Endothelial cell of umbilical vein (primary cell): ENCODE data around the gene AP3S2. TPM values are rescaled to one million over a fixed set of nuclear protein-coding genes. Genes with fewer than 3 reads are reported as not detected.
"Not testable (repeated sequence)": the region's sequence is repeated elsewhere in the genome, so short reads cannot be mapped to it uniquely, and the experiment has no call there.

Source experiments
- BruUV-seq: library from RNA; stranded (reverse); fragments of 400-500 nt; replicated peaks from 2 replicates; lab custom pipeline; 2021; lab: Mats Ljungman, UMichigan
- CTCF ChIA-PET: fragments of 300-600, 350-600 bp; sonication (Branson Sonifier 250); formaldehyde crosslinking; loops from one replicate; lab custom pipeline; 2021; ENCODE audit warnings: antibody characterized with exemption, inconsistent platforms; lab: Charles Lee
- POLR2A ChIA-PET: fragments of 300-600, 350-600 bp; sonication (Branson Sonifier 250); formaldehyde crosslinking; loops from one replicate; lab custom pipeline; 2021; ENCODE audit warnings: antibody characterized with exemption, inconsistent platforms; lab: Charles Lee
- DNase-seq: peaks from one replicate; pipeline ENCODE4 v3.0.0-alpha.2; 2011; ENCODE audit warnings: low read depth, low spot score
- FAIRE-seq: peaks from 2 replicates; lab custom pipeline; 2011; peaks lifted over from hg19 to GRCh38; lab: Jason Lieb, UNC
- H2AFZ ChIP-seq: 2 replicates; pipeline ENCODE4 v1.6.0; 2012; ENCODE audit warnings: low read depth, low read length, control low read depth, inconsistent platforms
- H3K27ac ChIP-seq: 2 replicates; pipeline ENCODE4 v1.5.1; 2011; ENCODE audit warnings: low read depth, mild to moderate bottlenecking, control low read depth, low read length, moderate library complexity; ENCODE audit not compliant: insufficient read depth
- H3K27me3 ChIP-seq, 2 experiments: 2 replicates each; pipeline versions ENCODE4 v1.6.0 to v1.6.1; 2011; ENCODE audit warnings: low read length in 2 of 2, mixed read lengths in 1 of 2; ENCODE audit not compliant: control insufficient read depth in 2 of 2, insufficient read depth in 2 of 2
- H3K36me3 ChIP-seq, 2 experiments: 2 replicates in 1 of 2; 3 replicates in 1 of 2; pipeline ENCODE4 v1.5.1; 2011; ENCODE audit warnings: low read length in 2 of 2, mild to moderate bottlenecking in 1 of 2, moderate library complexity in 1 of 2; ENCODE audit not compliant: control insufficient read depth in 2 of 2, insufficient read depth in 2 of 2; ENCODE audit errors: extremely low read depth in 1 of 2
- H3K4me1 ChIP-seq: 3 replicates; pipeline ENCODE4 v1.5.1; 2011; ENCODE audit warnings: mild to moderate bottlenecking, low read length; ENCODE audit not compliant: control insufficient read depth, insufficient read depth; ENCODE audit errors: extremely low read depth
- H3K4me2 ChIP-seq: 2 replicates; pipeline ENCODE4 v1.6.1; 2011; ENCODE audit warnings: low read length, control low read depth, mixed read lengths; ENCODE audit not compliant: insufficient read depth
- H3K4me3 ChIP-seq, 3 experiments: fragments of 200-600 bp in 1 of 3; sonication (generic), shearing (Covaris generic) in 1 of 3; replicated peaks in 1 of 3; 2 replicates each; pipeline ENCODE4 v1.5.1; 2011 to 2016; ENCODE audit warnings: control low read depth in 3 of 3, low read length in 3 of 3, mild to moderate bottlenecking in 2 of 3, inconsistent platforms in 1 of 3, low read depth in 1 of 3, moderate library complexity in 1 of 3; ENCODE audit not compliant: insufficient read depth in 1 of 3
- H3K79me2 ChIP-seq: 2 replicates; pipeline ENCODE4 v1.6.0; 2012; ENCODE audit warnings: low read length, inconsistent platforms; ENCODE audit not compliant: control insufficient read depth, insufficient read depth
- H3K9ac ChIP-seq: replicated peaks from 2 replicates; pipeline ENCODE3; 2011; ENCODE audit warnings: low read length, control low read depth; ENCODE audit not compliant: insufficient read depth; ENCODE audit errors: extremely low read depth
- H3K9me1 ChIP-seq: replicated peaks from 3 replicates; pipeline ENCODE4 v1.6.0; 2011; ENCODE audit warnings: mild to moderate bottlenecking, low read length; ENCODE audit not compliant: control insufficient read depth, insufficient read depth; ENCODE audit errors: extremely low read depth
- H3K9me3 ChIP-seq: replicated peaks from 2 replicates; pipeline ENCODE4 v1.5.1; 2012; ENCODE audit warnings: low read length, inconsistent platforms; ENCODE audit not compliant: control insufficient read depth, insufficient read depth
- H4K20me1 ChIP-seq: replicated peaks from 2 replicates; pipeline ENCODE3; 2011; ENCODE audit warnings: mild to moderate bottlenecking, low read length; ENCODE audit not compliant: control insufficient read depth, insufficient read depth; ENCODE audit errors: extremely low read depth
- FOS ChIP-seq: IDR thresholded peaks from 2 replicates; pipeline ENCODE4 v1.6.1; 2011; ENCODE audit warnings: mild to moderate bottlenecking, low read length, moderate library complexity, borderline replicate concordance; ENCODE audit not compliant: insufficient read depth
- GATA2 ChIP-seq: IDR thresholded peaks from 2 replicates; pipeline ENCODE4 v1.7.0; 2011; ENCODE audit warnings: low read depth, mild to moderate bottlenecking, moderate library complexity, mixed read lengths, low read length; ENCODE audit not compliant: insufficient read length, insufficient read depth
- POLR2A ChIP-seq: IDR thresholded peaks from 2 replicates; pipeline ENCODE4 v1.6.1; 2012; ENCODE audit warnings: low read depth, mild to moderate bottlenecking, control low read depth, low read length
- POLR2AphosphoS5 ChIP-seq: IDR thresholded peaks from 2 replicates; pipeline ENCODE4 v1.6.1; 2012; ENCODE audit warnings: low read depth, mild to moderate bottlenecking, control low read depth, low read length, moderate library complexity; ENCODE audit not compliant: insufficient read depth
- dilution Hi-C: fragments of 300-500 bp; cut with MboI; formaldehyde crosslinking; loops from one replicate; pipeline ENCODE4 v1.15.0; 2019; ENCODE audit warnings: low sequenced_read_pairs; ENCODE audit not compliant: extremely low pct_ligation_motif_present
- intact Hi-C: fragments of 100-400 bp; cut with micrococcal nuclease; formaldehyde crosslinking; loops from one replicate; pipeline ENCODE4 v1.10.0; 2022
- polyA plus RNA-seq, 4 experiments: library from polyadenylated mRNA; depleted of rRNA in 3 of 4; stranded (reverse) in 3 of 4; unstranded in 1 of 4; fragments of >200 nt; gene quantifications; 2 replicates each; pipeline versions ENCODE4 v1.2.1 to v1.2.3, GENCODE V29; 2011 to 2012; ENCODE audit warnings: missing spikeins in 1 of 4
- total RNA-seq: library from RNA; stranded (reverse); gene quantifications from 2 replicates; pipeline ENCODE4 v1.2.3, GENCODE V29; 2021

AP3S2 gene
- total and polyA plus RNA-seq, 2 donors (not counting 3 experiments of a cell fraction or from before 2014, with no cell fraction given) = 14.6 to 31.1 TPM

- dilution Hi-C loops (no loop called here), intact Hi-C loops (no loop called here)
- DNase-seq (no peak), FAIRE-seq (no peak)
- no peaks in the 10 kb centered on the region for H3K9me3 ChIP-seq
- no peaks in the 10 kb centered on the region for H4K20me1 ChIP-seq
- H3K79me2 ChIP-seq = no peaks in the 10 kb centered on the region
- H3K4me3 ChIP-seq = no peak overlapping the region
- ChIA-PET CTCF (interaction anchor here (1.8 kb wide), 1 partner anchor 40 kb away, joined by 4 read pairs; no protein-coding TSS in a partner anchor), POLR2A (no interaction called here)
- H2AFZ ChIP-seq = no peak overlapping the region
- TF ChIP-seq POLR2A (no peak), POLR2AphosphoS5 (no peak), GATA2 (no peak), FOS (no peak)
- no peaks in the 10 kb centered on the region for H3K27me3 ChIP-seq
- no TSS peak for BruUV-seq
- H3K27ac ChIP-seq = no peak overlapping the region
- H3K4me2 ChIP-seq = no peak overlapping the region
- no peaks in the 10 kb centered on the region for H3K9me1 ChIP-seq
- peaks cover 18% of the 10 kb centered on the region for H3K4me1 ChIP-seq
- H3K9ac ChIP-seq = no peak overlapping the region
- H3K36me3 ChIP-seq = peaks cover 0 to 16% of the 10 kb centered on the region in 2 experiments
Measured at GRCh38 chr15:89835176-89835564, 58.6 kb downstream of the AP3S2 start.

GRCh38 chr15:89834465-89835175 lies 59.2 kb downstream of the AP3S2 start:
- H3K4me3 ChIP-seq, H3K9me1 ChIP-seq, H3K27me3 ChIP-seq, DNase-seq, H3K79me2 ChIP-seq, POLR2A ChIA-PET, intact Hi-C loops, H2AFZ ChIP-seq, H3K27ac ChIP-seq, H3K4me2 ChIP-seq, H3K9me3 ChIP-seq, FAIRE-seq, H3K9ac ChIP-seq, dilution Hi-C loops, H4K20me1 ChIP-seq: not testable (repeated sequence)
- peaks cover 0 to 16% of the 10 kb centered on the region in 2 experiments for H3K36me3 ChIP-seq
- CTCF ChIA-PET = interaction anchor here (1.8 kb wide), 1 partner anchor 40 kb away, joined by 4 read pairs; no protein-coding TSS in a partner anchor
- peaks cover 18% of the 10 kb centered on the region for H3K4me1 ChIP-seq
- TSS peak; percentile 31 for BruUV-seq
